H1 (cell line): ENCODE results near the gene RAMACL. TPM values are rescaled to one million over a fixed set of nuclear protein-coding genes. Genes with fewer than 3 reads are reported as not detected.
A peak's percentile ranks its signal among the peaks of the same experiment; 100 is the strongest.

Source experiments
- CTCF ChIA-PET: fragments of 300-600 bp; sonication (Branson Sonifier 250); formaldehyde crosslinking; loops from one replicate; lab custom pipeline; 2021; ENCODE audit not compliant: partially characterized antibody; lab: Charles Lee
- POLR2A ChIA-PET: fragments of 300-600 bp; sonication (Branson Sonifier 250); formaldehyde crosslinking; loops from one replicate; lab custom pipeline; 2021; ENCODE audit warnings: inconsistent platforms; ENCODE audit not compliant: partially characterized antibody; lab: Charles Lee
- DNase-seq, 2 experiments: peaks; one replicate each; pipeline versions ENCODE4 v3.0.0 to v3.0.0-alpha.2; 2010 to 2022; ENCODE audit warnings: low spot score in 2 of 2, low read depth in 1 of 2, mixed read lengths in 1 of 2
- FAIRE-seq: peaks from 2 replicates; lab custom pipeline; 2011; peaks lifted over from hg19 to GRCh38; lab: Jason Lieb, UNC
- H2AFZ ChIP-seq: 2 replicates; pipeline ENCODE4 v1.8.1; 2012; ENCODE audit warnings: low read length, inconsistent platforms
- H2AK5ac ChIP-seq: 2 replicates; pipeline ENCODE4 v1.6.1; 2013; ENCODE audit warnings: low read depth, low read length
- H2BK120ac ChIP-seq: replicated peaks from 2 replicates; pipeline ENCODE3; 2013; ENCODE audit warnings: low read depth, low read length, inconsistent platforms
- H2BK12ac ChIP-seq: 2 replicates; pipeline ENCODE4 v1.6.1; 2013; ENCODE audit warnings: low read depth, low read length
- H2BK15ac ChIP-seq: 2 replicates; pipeline ENCODE4 v1.6.1; 2013; ENCODE audit warnings: low read length
- H2BK20ac ChIP-seq: 2 replicates; pipeline ENCODE4 v1.6.1; 2013; ENCODE audit warnings: low read length
- H2BK5ac ChIP-seq: 2 replicates; pipeline ENCODE4 v1.6.1; 2013; ENCODE audit warnings: low read depth, low read length
- H3K14ac ChIP-seq: 2 replicates; pipeline ENCODE4 v1.6.1; 2013; ENCODE audit warnings: inconsistent platforms; ENCODE audit not compliant: insufficient read length
- H3K18ac ChIP-seq: 2 replicates; pipeline ENCODE4 v1.6.1; 2013; ENCODE audit warnings: low read length; ENCODE audit errors: extremely low read depth
- H3K23ac ChIP-seq: 2 replicates; pipeline ENCODE4 v1.6.1; 2013; ENCODE audit warnings: inconsistent platforms; ENCODE audit not compliant: insufficient read length
- H3K23me2 ChIP-seq: 2 replicates; pipeline ENCODE4 v1.6.1; 2013; ENCODE audit warnings: low read depth, low read length
- H3K27ac ChIP-seq: 2 replicates; pipeline ENCODE4 v1.6.1; 2011; ENCODE audit warnings: low read depth, low read length, inconsistent platforms
- H3K27me3 ChIP-seq, 4 experiments: replicated peaks in 1 of 4; 1 replicate in 1 of 4; 2 replicates in 3 of 4; pipeline versions ENCODE4 v1.6.1 to v1.8.1; 2011 to 2013; ENCODE audit warnings: low read length in 3 of 4, mild to moderate bottlenecking in 3 of 4, inconsistent platforms in 2 of 4, mixed read lengths in 2 of 4, moderate library complexity in 1 of 4; ENCODE audit not compliant: control insufficient read depth in 3 of 4, insufficient read depth in 3 of 4; ENCODE audit errors: extremely low read depth in 1 of 4
- H3K36me3 ChIP-seq, 4 experiments: 2 replicates each; pipeline versions ENCODE4 v1.6.1 to v1.8.1; 2011 to 2013; ENCODE audit warnings: mild to moderate bottlenecking in 4 of 4, low read length in 3 of 4, moderate library complexity in 2 of 4, control low read depth in 1 of 4, inconsistent platforms in 1 of 4; ENCODE audit not compliant: insufficient read depth in 4 of 4, control insufficient read depth in 2 of 4
- H3K4ac ChIP-seq: replicated peaks from 2 replicates; pipeline ENCODE3; 2013; ENCODE audit warnings: low read length, low read depth, mixed read lengths, inconsistent platforms; ENCODE audit not compliant: insufficient read length
- H3K4me1 ChIP-seq, 4 experiments: replicated peaks in 1 of 4; 1 replicate in 1 of 4; 2 replicates in 3 of 4; pipeline versions ENCODE4 v1.6.1 to v1.8.1; 2011 to 2013; ENCODE audit warnings: low read length in 3 of 4, inconsistent platforms in 2 of 4, mixed read lengths in 1 of 4; ENCODE audit not compliant: insufficient read depth in 4 of 4, control insufficient read depth in 3 of 4
- H3K4me2 ChIP-seq, 2 experiments: 2 replicates each; pipeline versions ENCODE4 v1.6.1 to v1.8.1; 2011 to 2013; ENCODE audit warnings: low read depth in 2 of 2, low read length in 2 of 2, control low read depth in 1 of 2, inconsistent platforms in 1 of 2, mild to moderate bottlenecking in 1 of 2; ENCODE audit not compliant: insufficient read depth in 1 of 2
- H3K4me3 ChIP-seq, 4 experiments: fragments of 200-600, 300-600 bp in 1 of 4; sonication (generic), shearing (Covaris generic), sonication (Bioruptor Twin) in 1 of 4; 2 replicates each; pipeline versions ENCODE4 v1.5.1 to v1.8.1; 2011 to 2016; ENCODE audit warnings: low read length in 4 of 4, low read depth in 3 of 4, control low read depth in 2 of 4, inconsistent platforms in 2 of 4, mild to moderate bottlenecking in 2 of 4, mixed read lengths in 1 of 4, moderate library complexity in 1 of 4; ENCODE audit not compliant: insufficient read depth in 2 of 4; ENCODE audit errors: extremely low read depth in 1 of 4
- H3K56ac ChIP-seq: replicated peaks from 2 replicates; pipeline ENCODE3; 2013; ENCODE audit warnings: low read depth, mild to moderate bottlenecking, mixed read lengths, low read length, inconsistent platforms; ENCODE audit not compliant: insufficient read length
- H3K79me1 ChIP-seq: 2 replicates; pipeline ENCODE4 v1.6.1; 2013; ENCODE audit warnings: low read depth, low read length, control low read depth
- H3K79me2 ChIP-seq, 2 experiments: 2 replicates each; pipeline versions ENCODE4 v1.6.1 to v1.8.1; 2012 to 2013; ENCODE audit warnings: low read length in 2 of 2, mild to moderate bottlenecking in 2 of 2, inconsistent platforms in 1 of 2; ENCODE audit not compliant: insufficient read depth in 2 of 2, control insufficient read depth in 1 of 2
- H3K9ac ChIP-seq, 4 experiments: replicated peaks in 1 of 4; 1 replicate in 1 of 4; 2 replicates in 3 of 4; pipeline versions ENCODE4 v1.6.1 to v1.8.1; 2011 to 2013; ENCODE audit warnings: low read depth in 3 of 4, low read length in 3 of 4, control low read depth in 2 of 4, mild to moderate bottlenecking in 2 of 4, moderate library complexity in 2 of 4, inconsistent platforms in 1 of 4; ENCODE audit errors: extremely low read depth in 1 of 4
- H3K9me3 ChIP-seq, 2 experiments: 2 replicates each; pipeline versions ENCODE4 v1.6.1 to v1.8.1; 2012 to 2013; ENCODE audit warnings: mild to moderate bottlenecking in 2 of 2, moderate library complexity in 2 of 2, control low read depth in 1 of 2, inconsistent platforms in 1 of 2, low read depth in 1 of 2, low read length in 1 of 2, mixed read lengths in 1 of 2; ENCODE audit not compliant: insufficient read depth in 2 of 2
- H4K20me1 ChIP-seq, 2 experiments: replicated peaks in 1 of 2; 2 replicates each; pipeline versions ENCODE3 to v1.8.1; 2011 to 2013; ENCODE audit warnings: inconsistent platforms in 2 of 2, low read length in 2 of 2, mild to moderate bottlenecking in 1 of 2; ENCODE audit not compliant: insufficient read depth in 2 of 2, control insufficient read depth in 1 of 2
- H4K5ac ChIP-seq: 2 replicates; pipeline ENCODE4 v1.6.1; 2013; ENCODE audit warnings: low read length, low read depth, mixed read lengths, inconsistent platforms; ENCODE audit not compliant: insufficient read length
- H4K8ac ChIP-seq: 2 replicates; pipeline ENCODE4 v1.8.0; 2013; ENCODE audit warnings: mild to moderate bottlenecking, moderate library complexity, low read length, inconsistent platforms; ENCODE audit not compliant: insufficient read depth; ENCODE audit errors: extremely low read depth
- H4K91ac ChIP-seq: replicated peaks from 2 replicates; pipeline ENCODE3; 2013; ENCODE audit warnings: low read length, mixed read lengths, inconsistent platforms; ENCODE audit not compliant: insufficient read length
- GABPA ChIP-seq: IDR thresholded peaks from 2 replicates; pipeline ENCODE4 v1.6.1; 2011; ENCODE audit warnings: mild to moderate bottlenecking, low read length, moderate library complexity, borderline replicate concordance; ENCODE audit not compliant: insufficient read depth
- WGBS, 2 experiments: shearing (Covaris generic) in 1 of 2; methylation state at CpG; one replicate each; pipeline versions ENCODE4 v1.1.6 to v1.1.7; 2013 to 2015; ENCODE audit warnings: low lambda C conversion rate in 2 of 2, mixed read lengths in 2 of 2, inconsistent platforms in 1 of 2, low coverage in 1 of 2, missing lambda C conversion rate in 1 of 2; ENCODE audit not compliant: insufficient replicate concordance in 2 of 2, insufficient coverage in 1 of 2, insufficient read length in 1 of 2; ENCODE audit errors: extremely low coverage in 1 of 2, missing lambda C conversion rate in 1 of 2; 5-methylcytosine and 5-hydroxymethylcytosine counted together
- polyA plus RNA-seq, 7 experiments: library from polyadenylated mRNA; depleted of rRNA in 3 of 7; stranded (reverse) in 5 of 7; unstranded in 2 of 7; fragments of >200 nt in 5 of 7; fragments of 200-250 nt in 2 of 7; gene quantifications; 1 replicate in 5 of 7; 2 replicates in 1 of 7; 4 replicates in 1 of 7; pipeline versions ENCODE4 v1.2.1 to v1.2.3, GENCODE V29; 2011 to 2013; ENCODE audit warnings: missing spikeins in 2 of 7, mixed read lengths in 2 of 7
- total RNA-seq: library from RNA; stranded (reverse); fragmentation: NEBNext Ultra II Directional; extraction: Animal tissue kit (Norgen Biotek cat#: 25700); gene quantifications from 2 replicates; pipeline ENCODE4 v1.2.1, GENCODE V29; 2021
- TF ChIP-seq, protein P1 (sequence below), 3 experiments: IDR thresholded peaks; 1 replicate in 2 of 3; 2 replicates in 1 of 3; pipeline versions ENCODE4 v1.5.1 to v1.6.1; 2011; ENCODE audit warnings: low read length in 3 of 3, mild to moderate bottlenecking in 3 of 3, inconsistent platforms in 2 of 3, low read depth in 1 of 3, moderate library complexity in 1 of 3; ENCODE audit not compliant: insufficient read depth in 1 of 3; ENCODE audit errors: control extremely low read depth in 1 of 3

RAMACL gene
- total and polyA plus RNA-seq, 2 of the 8 experiments (the other 6 are each of a cell fraction or from before 2014, with no cell fraction given), result 0.23 to 0.97 TPM

DNA sequence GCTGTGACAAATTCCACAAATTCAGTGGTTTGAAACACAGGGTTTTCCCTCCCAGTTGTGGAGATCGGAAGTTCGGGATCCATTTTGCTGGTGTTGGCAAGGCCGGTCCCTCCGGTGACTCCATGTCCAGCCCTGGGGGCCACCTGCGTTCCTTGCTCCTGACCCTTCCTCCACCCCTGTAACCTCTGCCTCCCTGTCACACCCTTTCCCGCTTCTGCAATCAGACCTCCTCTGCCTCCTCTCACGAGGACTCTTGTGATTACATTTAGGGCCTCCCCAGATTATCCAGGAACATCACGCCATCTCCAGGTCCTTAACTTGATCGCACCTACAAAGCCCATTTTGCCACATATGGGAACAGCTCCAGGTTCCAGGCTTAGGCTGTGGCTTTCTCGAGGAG lies 28.1 kb upstream of the RAMACL start:
- no peak overlapping the region for H2BK120ac ChIP-seq
- H3K9ac ChIP-seq, result no peak overlapping the region
- no peak overlapping the region for H4K91ac ChIP-seq
- H3K79me2 ChIP-seq, result peaks cover 0 to 66% of the 10 kb centered on the region in 2 experiments; a peak in 2 of 4 replicates
- H3K56ac ChIP-seq, result no peak overlapping the region
- H3K4me1 ChIP-seq, result peaks cover 0 to 8% (median 4%) of the 10 kb centered on the region in 4 experiments; a peak in 5 of 7 replicates
- H3K18ac ChIP-seq, result 0 out of 2 replicates have a peak overlapping the region, but pooled peaks have one; percentile 27
- no peak overlapping the region for H2BK20ac ChIP-seq
- no peaks in the 10 kb centered on the region for H3K23me2 ChIP-seq
- no peak overlapping the region for H3K4me2 ChIP-seq
- no peak overlapping the region for H3K14ac ChIP-seq
- no peak overlapping the region for H3K23ac ChIP-seq
- FAIRE-seq (no peak), DNase-seq (no peak)
- no peak overlapping the region for H2AFZ ChIP-seq
- H3K4ac ChIP-seq, result no peak overlapping the region
- no peak overlapping the region for H2AK5ac ChIP-seq
- peaks cover 13% of the 10 kb centered on the region; the same call in 1 of the 2 replicates for H3K79me1 ChIP-seq
- no peak overlapping the region for H4K8ac ChIP-seq
- no peaks in the 10 kb centered on the region for H3K9me3 ChIP-seq
- no peak overlapping the region for H3K27ac ChIP-seq
- no peak overlapping the region for H2BK12ac ChIP-seq
- peak overlapping the region; percentile 50; the same call in 1 of the 2 replicates for H2BK15ac ChIP-seq
- POLR2A ChIA-PET, result no interaction called here
- 91% methylated on average over 10 of the region's 10 CpGs; no CpG with 5 or more reads in 1 of the 2 experiments for WGBS, 2 experiments
- CTCF ChIA-PET, result interaction anchor here (0.7 to 2.8 kb wide), 3 partner anchors 11 to 82 kb away, joined by 3 to 17 read pairs (median 3); no protein-coding TSS in a partner anchor
- no peak overlapping the region for H3K4me3 ChIP-seq
- H4K20me1 ChIP-seq, result peaks cover 9 to 16% of the 10 kb centered on the region in 2 experiments
- no peaks in the 10 kb centered on the region for H3K27me3 ChIP-seq
- H2BK5ac ChIP-seq, result 0 out of 2 replicates have a peak overlapping the region, but pooled peaks have one; percentile 52
- H4K5ac ChIP-seq, result no peak overlapping the region
- no peaks in the 10 kb centered on the region; a peak in 2 of 8 replicates for H3K36me3 ChIP-seq
- TF ChIP-seq GABPA, result no peak
- TF ChIP-seq, protein P1, sequence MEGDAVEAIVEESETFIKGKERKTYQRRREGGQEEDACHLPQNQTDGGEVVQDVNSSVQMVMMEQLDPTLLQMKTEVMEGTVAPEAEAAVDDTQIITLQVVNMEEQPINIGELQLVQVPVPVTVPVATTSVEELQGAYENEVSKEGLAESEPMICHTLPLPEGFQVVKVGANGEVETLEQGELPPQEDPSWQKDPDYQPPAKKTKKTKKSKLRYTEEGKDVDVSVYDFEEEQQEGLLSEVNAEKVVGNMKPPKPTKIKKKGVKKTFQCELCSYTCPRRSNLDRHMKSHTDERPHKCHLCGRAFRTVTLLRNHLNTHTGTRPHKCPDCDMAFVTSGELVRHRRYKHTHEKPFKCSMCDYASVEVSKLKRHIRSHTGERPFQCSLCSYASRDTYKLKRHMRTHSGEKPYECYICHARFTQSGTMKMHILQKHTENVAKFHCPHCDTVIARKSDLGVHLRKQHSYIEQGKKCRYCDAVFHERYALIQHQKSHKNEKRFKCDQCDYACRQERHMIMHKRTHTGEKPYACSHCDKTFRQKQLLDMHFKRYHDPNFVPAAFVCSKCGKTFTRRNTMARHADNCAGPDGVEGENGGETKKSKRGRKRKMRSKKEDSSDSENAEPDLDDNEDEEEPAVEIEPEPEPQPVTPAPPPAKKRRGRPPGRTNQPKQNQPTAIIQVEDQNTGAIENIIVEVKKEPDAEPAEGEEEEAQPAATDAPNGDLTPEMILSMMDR (IDR thresholded peaks at IDR 0.05; ENCODE audit: control extremely low read depth in 1 of 3, insufficient read depth in 1 of 3, low read depth in 1 of 3, low read length in 3 of 3), result peak in 1 of 3 experiments; percentile 8; a peak in 1 of 4 replicates
